ENCODE measurements around the gene COIL. TPM values are rescaled to one million over a fixed set of nuclear protein-coding genes. Genes with fewer than 3 reads are reported as not detected.

The COIL gene
- total and polyA plus RNA-seq, 9 of the 15 experiments (the other 6 are each of a cell fraction or from before 2014, with no cell fraction given) = 23.9 to 41.3 (median 28.7) TPM

DNA sequence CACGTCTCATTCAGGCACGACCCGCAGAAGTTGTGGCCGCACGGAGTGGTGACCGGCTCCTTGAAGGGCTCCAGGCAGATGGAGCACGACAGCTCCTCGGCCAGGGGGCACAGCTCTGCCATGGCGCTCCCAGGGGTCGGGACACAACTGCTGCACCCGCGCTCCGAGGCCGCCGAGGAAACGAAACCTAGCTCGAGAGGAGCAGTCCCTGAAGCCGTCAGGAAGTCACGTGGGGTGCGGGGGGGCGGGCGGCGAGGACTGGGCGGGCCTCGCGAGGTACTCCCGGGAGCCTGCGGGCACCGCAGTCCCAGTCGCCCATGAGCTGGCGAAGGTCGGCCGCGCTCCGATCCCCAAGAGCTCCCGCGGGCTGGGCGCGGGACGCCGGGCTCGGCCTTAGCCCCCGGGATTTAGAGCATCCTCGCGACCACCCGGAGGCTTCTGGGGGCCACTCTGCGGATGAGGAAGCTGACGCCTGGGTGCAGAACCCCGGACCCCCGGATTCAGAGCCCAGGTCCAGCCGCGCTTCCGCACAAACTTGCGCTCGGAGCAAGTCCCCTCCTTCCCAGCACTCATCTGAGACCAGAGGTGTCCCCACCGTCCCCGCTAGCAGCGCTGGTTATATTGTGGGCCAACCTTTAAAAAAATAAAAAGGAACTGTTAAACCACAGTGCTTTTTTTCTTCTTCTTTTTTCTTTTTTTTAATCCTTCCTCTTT is 46.8 kb downstream of the COIL start, which contains the start of gene TRIM25 (continued):
- TF ChIP-seq FOXM1 (IDR thresholded peaks at IDR 0.05; ENCODE audit: low read depth) (no peak), FOXM1 (CRISPR knock-in tag; IDR thresholded peaks at IDR 0.05; ENCODE audit: low read depth) (0 out of 2 replicates have a peak, but pooled peaks have one; percentile 61), RBBP5 (IDR thresholded peaks at IDR 0.05; ENCODE audit: borderline replicate concordance, insufficient read depth, low read length, poor library complexity, severe bottlenecking) (peak; percentile 99), POLR2AphosphoS2 (IDR thresholded peaks at IDR 0.05; ENCODE audit: low read length) (no peak; the same call in 1 of the 2 replicates), CHCHD3 (CRISPR knock-in tag; IDR thresholded peaks at IDR 0.05) (peak; percentile 16; the same call in 1 of the 2 replicates), ZNF263 (CRISPR knock-in tag; IDR thresholded peaks at IDR 0.05; ENCODE audit: borderline replicate concordance) (peak; percentile 21; the same call in 1 of the 2 replicates), SMARCE1 (IDR thresholded peaks at IDR 0.05) (no peak), HLTF (IDR thresholded peaks at IDR 0.05) (no peak), CTBP1 (IDR thresholded peaks at IDR 0.05; ENCODE audit: borderline replicate concordance) (peak; percentile 56), PML (IDR thresholded peaks at IDR 0.05; ENCODE audit: low read length) (peak; percentile 77; the same call in 1 of the 2 replicates), GABPB1 (CRISPR knock-in tag; IDR thresholded peaks at IDR 0.05) (peak; percentile 50), TSC22D4 (tag; IDR thresholded peaks at IDR 0.05) (no peak), NCOA1 (IDR thresholded peaks at IDR 0.05; ENCODE audit: low read depth) (no peak), ZNF780A (CRISPR knock-in tag; IDR thresholded peaks at IDR 0.05) (no peak)
- TF ChIP-seq, protein P1, sequence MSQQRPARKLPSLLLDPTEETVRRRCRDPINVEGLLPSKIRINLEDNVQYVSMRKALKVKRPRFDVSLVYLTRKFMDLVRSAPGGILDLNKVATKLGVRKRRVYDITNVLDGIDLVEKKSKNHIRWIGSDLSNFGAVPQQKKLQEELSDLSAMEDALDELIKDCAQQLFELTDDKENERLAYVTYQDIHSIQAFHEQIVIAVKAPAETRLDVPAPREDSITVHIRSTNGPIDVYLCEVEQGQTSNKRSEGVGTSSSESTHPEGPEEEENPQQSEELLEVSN (IDR thresholded peaks at IDR 0.05; ENCODE audit: borderline replicate concordance in 1 of 2, extremely low read depth in 1 of 2, insufficient read depth in 1 of 2, insufficient read length in 1 of 2, low read depth in 1 of 2, low read length in 1 of 2, poor library complexity in 1 of 2, severe bottlenecking in 1 of 2) = peak; percentile 25 to 85
- TF ChIP-seq, protein P2, sequence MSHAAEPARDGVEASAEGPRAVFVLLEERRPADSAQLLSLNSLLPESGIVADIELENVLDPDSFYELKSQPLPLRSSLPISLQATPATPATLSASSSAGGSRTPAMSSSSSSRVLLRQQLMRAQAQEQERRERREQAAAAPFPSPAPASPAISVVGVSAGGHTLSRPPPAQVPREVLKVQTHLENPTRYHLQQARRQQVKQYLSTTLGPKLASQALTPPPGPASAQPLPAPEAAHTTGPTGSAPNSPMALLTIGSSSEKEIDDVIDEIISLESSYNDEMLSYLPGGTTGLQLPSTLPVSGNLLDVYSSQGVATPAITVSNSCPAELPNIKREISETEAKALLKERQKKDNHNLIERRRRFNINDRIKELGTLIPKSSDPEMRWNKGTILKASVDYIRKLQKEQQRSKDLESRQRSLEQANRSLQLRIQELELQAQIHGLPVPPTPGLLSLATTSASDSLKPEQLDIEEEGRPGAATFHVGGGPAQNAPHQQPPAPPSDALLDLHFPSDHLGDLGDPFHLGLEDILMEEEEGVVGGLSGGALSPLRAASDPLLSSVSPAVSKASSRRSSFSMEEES (CRISPR knock-in tag; IDR thresholded peaks at IDR 0.05) = peak; percentile 98
- TF ChIP-seq, protein P3, sequence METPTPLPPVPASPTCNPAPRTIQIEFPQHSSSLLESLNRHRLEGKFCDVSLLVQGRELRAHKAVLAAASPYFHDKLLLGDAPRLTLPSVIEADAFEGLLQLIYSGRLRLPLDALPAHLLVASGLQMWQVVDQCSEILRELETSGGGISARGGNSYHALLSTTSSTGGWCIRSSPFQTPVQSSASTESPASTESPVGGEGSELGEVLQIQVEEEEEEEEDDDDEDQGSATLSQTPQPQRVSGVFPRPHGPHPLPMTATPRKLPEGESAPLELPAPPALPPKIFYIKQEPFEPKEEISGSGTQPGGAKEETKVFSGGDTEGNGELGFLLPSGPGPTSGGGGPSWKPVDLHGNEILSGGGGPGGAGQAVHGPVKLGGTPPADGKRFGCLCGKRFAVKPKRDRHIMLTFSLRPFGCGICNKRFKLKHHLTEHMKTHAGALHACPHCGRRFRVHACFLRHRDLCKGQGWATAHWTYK (CRISPR knock-in tag; IDR thresholded peaks at IDR 0.05) = 0 out of 2 replicates have a peak, but pooled peaks have one; percentile 61
- TF ChIP-seq, protein P4, sequence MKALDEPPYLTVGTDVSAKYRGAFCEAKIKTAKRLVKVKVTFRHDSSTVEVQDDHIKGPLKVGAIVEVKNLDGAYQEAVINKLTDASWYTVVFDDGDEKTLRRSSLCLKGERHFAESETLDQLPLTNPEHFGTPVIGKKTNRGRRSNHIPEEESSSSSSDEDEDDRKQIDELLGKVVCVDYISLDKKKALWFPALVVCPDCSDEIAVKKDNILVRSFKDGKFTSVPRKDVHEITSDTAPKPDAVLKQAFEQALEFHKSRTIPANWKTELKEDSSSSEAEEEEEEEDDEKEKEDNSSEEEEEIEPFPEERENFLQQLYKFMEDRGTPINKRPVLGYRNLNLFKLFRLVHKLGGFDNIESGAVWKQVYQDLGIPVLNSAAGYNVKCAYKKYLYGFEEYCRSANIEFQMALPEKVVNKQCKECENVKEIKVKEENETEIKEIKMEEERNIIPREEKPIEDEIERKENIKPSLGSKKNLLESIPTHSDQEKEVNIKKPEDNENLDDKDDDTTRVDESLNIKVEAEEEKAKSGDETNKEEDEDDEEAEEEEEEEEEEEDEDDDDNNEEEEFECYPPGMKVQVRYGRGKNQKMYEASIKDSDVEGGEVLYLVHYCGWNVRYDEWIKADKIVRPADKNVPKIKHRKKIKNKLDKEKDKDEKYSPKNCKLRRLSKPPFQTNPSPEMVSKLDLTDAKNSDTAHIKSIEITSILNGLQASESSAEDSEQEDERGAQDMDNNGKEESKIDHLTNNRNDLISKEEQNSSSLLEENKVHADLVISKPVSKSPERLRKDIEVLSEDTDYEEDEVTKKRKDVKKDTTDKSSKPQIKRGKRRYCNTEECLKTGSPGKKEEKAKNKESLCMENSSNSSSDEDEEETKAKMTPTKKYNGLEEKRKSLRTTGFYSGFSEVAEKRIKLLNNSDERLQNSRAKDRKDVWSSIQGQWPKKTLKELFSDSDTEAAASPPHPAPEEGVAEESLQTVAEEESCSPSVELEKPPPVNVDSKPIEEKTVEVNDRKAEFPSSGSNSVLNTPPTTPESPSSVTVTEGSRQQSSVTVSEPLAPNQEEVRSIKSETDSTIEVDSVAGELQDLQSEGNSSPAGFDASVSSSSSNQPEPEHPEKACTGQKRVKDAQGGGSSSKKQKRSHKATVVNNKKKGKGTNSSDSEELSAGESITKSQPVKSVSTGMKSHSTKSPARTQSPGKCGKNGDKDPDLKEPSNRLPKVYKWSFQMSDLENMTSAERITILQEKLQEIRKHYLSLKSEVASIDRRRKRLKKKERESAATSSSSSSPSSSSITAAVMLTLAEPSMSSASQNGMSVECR (CRISPR knock-in tag; IDR thresholded peaks at IDR 0.05) = peak; percentile 62; the same call in 1 of the 2 replicates
